Fibroblast of mammary gland (primary cell): ENCODE data around the gene KCNT1.

Experiments
- DNase-seq: peaks from one replicate; pipeline ENCODE4 v3.0.0-alpha.2; 2010; ENCODE audit warnings: low read depth
- H3K4me3 ChIP-seq: 2 replicates; pipeline ENCODE4 v1.5.1; 2011; ENCODE audit warnings: low read depth, mild to moderate bottlenecking, low read length, moderate library complexity; ENCODE audit not compliant: control insufficient read depth
- CTCF ChIP-seq: conservative IDR thresholded peaks from 2 replicates; pipeline ENCODE4 v1.5.1; 2011; ENCODE audit warnings: low read depth, low read length, inconsistent platforms; ENCODE audit not compliant: control insufficient read depth, insufficient read depth

KCNT1 gene

DNA sequence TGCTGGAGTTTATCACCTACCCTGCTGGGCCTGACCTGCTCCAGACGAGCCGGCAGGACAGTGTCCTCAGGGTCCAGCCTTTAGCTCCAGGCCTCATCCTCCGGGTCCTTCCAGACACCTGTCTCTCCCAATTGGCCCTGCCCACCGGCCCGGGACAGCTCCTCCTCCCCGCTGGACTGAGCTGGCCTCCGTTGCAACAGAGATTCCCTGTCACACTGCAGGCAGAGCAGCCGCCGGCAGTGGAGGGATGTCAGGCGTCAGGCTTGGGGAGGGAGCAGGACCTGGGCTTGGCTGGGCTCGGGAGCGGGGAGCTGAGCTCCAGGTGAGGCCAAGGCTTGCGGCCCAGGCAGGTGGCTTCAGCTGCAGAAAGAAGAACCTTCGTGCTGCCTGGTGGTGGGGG is 1.7 kb downstream of the KCNT1 start:
- H3K4me3 ChIP-seq = no peak overlapping the region
- no peak for TF ChIP-seq CTCF
- no peak for DNase-seq

DNA sequence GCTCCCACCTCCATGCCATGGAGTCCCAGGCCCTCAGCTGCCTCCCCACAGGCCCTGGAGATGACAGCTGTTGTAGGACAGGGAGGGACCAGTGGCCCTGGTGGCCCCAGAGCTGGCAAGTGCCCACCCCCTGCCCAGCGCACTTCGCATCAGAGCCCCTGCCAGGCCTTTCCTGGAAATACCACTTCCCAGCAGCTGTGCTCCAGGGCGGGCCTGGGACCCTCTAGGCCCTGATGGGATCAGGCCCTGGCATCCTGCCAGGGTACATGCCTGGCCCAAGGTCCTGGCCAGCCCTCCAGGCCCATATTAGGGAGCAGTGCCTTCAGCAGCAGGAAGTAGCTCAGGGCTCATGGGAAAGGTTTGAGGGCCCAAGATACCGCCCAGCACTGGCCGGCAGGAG is 2.5 kb downstream of the KCNT1 start:
- TF ChIP-seq CTCF = no peak
- no peak for DNase-seq
- no peak overlapping the region for H3K4me3 ChIP-seq

DNA sequence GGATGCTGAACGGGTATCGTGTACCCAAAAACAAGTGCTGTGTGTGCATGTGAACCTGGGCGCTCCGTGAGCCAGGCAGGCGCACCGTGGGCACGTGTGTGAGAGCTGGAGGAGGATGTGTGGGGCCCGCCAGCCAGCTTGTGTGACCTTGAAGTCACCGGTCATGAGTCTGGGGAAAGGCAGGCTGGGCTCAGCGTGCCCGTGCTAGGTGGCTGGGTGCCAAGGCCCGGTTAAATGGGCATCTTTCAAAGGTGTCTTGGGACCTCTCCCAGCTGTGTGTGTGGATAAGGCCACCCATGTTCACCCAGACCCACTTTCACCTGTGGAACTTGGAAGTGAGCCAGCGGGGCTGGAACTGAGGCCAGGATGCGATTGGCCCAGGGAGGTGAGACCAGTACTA is 3.4 kb downstream of the KCNT1 start:
- DNase-seq = no peak
- TF ChIP-seq CTCF = no peak
- no peak overlapping the region for H3K4me3 ChIP-seq

- no peak for TF ChIP-seq CTCF
- no peak overlapping the region for H3K4me3 ChIP-seq
- no peak for DNase-seq
These were observed 4.3 kb downstream of the KCNT1 start for GRCh38 chr9:135706288-135706687.

DNA sequence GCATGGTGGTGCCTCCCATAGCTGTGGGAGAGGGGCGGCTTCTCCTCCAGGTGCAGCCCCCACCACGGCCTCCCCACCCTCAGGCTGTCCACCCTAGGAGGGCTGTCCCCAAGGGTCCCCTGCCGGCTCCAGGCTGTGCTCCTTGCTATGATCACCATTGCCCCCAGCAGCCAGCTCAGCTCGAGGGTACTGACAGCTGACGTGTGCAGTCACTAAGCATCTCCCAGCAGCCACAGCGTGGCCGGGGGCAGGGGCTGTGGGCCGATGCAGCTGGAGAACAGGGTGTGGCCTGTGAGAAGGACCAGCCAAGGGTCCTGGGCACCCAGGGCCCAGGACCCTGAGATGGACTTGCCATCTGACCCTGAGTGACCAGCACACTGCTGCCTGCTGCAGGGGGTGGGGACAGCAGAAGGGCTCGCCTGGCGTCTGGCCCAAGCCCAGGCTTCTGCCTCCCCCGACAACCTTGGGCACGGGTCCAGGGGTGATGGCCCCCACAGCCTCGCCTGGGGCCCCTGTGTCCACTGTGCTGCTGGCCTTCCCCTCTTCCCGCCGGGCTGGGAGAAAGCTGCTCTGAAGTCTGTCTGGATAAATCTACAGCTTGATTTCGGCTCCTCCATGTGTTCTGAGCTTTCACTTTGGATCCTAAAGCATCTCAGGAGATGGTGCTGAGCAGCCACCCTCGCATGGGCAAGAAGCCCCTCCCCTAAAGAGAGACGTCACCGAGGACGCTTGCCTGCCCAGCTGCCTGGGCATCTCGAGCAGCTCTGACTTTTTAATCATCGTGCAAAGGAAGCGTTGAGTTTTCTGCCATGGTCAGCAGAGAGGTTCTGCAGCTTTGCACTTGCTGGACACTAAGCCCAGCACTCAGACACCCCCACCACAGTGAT is 5.5 kb downstream of the KCNT1 start:
- no peak overlapping the region for H3K4me3 ChIP-seq

DNA sequence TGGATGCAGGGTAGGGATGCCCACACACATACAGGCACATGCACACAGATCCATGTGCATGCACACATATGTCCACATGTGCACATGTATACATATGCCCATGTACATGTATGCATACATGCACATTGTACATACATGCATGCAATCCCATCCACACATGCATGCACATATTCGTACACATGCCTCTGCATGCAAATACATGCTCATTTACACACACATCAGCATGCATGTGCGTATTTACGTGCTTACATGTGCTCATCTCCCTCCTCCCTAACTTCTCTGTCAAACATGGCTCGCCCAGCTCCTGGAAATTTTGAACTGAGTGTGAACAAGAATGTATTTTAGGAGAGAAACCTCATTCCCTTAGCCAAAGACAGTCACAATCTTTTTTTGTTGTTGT is 6.2 kb downstream of the KCNT1 start:
- no peak for DNase-seq
- TF ChIP-seq CTCF = no peak
- no peak overlapping the region for H3K4me3 ChIP-seq

More for the DNA sequence above, 5.5 kb downstream of the KCNT1 start:
- no peak for DNase-seq
- TF ChIP-seq CTCF = no peak

DNA sequence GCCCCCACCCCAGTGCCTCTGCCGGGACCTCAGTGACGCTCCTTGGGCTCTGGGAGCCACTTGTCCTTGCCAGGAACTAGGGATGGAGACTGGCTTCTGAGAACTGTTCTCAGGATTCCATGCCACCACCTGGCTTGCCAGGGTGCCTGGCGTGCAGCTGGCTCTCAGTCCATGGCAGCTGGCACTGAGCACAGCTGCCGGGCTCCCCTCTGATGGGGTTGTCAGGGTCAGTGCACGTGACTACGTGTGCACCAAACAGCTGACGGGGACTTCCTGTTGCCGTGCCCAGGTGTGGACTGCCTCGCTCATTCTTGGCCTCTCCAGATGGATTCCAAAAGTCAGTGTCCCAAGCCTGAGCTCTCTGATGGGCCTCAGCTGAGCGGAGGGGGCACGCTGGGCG is 9.4 kb downstream of the KCNT1 start:
- H3K4me3 ChIP-seq = no peak overlapping the region
- DNase-seq = no peak
- TF ChIP-seq CTCF = no peak
